ENCODE data around the gene SALL3. TPM values are rescaled to one million over a fixed set of nuclear protein-coding genes. Genes with fewer than 3 reads are reported as not detected.

The SALL3 gene
- total RNA-seq, 1 donor from 2014 or later: not detected

GRCh38 chr18:78945628-78946027 lies 34.0 kb upstream of the SALL3 start:
- TF ChIP-seq, protein P1, sequence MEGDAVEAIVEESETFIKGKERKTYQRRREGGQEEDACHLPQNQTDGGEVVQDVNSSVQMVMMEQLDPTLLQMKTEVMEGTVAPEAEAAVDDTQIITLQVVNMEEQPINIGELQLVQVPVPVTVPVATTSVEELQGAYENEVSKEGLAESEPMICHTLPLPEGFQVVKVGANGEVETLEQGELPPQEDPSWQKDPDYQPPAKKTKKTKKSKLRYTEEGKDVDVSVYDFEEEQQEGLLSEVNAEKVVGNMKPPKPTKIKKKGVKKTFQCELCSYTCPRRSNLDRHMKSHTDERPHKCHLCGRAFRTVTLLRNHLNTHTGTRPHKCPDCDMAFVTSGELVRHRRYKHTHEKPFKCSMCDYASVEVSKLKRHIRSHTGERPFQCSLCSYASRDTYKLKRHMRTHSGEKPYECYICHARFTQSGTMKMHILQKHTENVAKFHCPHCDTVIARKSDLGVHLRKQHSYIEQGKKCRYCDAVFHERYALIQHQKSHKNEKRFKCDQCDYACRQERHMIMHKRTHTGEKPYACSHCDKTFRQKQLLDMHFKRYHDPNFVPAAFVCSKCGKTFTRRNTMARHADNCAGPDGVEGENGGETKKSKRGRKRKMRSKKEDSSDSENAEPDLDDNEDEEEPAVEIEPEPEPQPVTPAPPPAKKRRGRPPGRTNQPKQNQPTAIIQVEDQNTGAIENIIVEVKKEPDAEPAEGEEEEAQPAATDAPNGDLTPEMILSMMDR (IDR thresholded peaks at IDR 0.05): no peak
- ChIA-PET CTCF (no interaction called here), POLR2A (no interaction called here)
- Mint-ChIP-seq H3K4me1 (no peaks in the 10 kb centered on the region), H3K27ac (no peak overlapping the region), H3K36me3 (ENCODE audit: low read depth) (no peaks in the 10 kb centered on the region), H3K27me3 (peaks cover 2% of the 10 kb centered on the region), H3K9me3 (no peaks in the 10 kb centered on the region), H3K4me3 (no peak overlapping the region)
- DNase-seq (no peak), ATAC-seq (ENCODE audit: low read depth) (no peak)
- intact Hi-C loops (cut with micrococcal nuclease): no loop called here

GRCh38 chr18:78947291-78947690 lies 32.3 kb upstream of the SALL3 start:
- DNase-seq (no peak), ATAC-seq (ENCODE audit: low read depth) (no peak)
- TF ChIP-seq, protein P1 (IDR thresholded peaks at IDR 0.05): no peak
- Mint-ChIP-seq H3K27me3 (peaks cover 2% of the 10 kb centered on the region), H3K27ac (no peak overlapping the region), H3K9me3 (peaks cover 4% of the 10 kb centered on the region), H3K4me1 (no peaks in the 10 kb centered on the region), H3K4me3 (no peak overlapping the region), H3K36me3 (ENCODE audit: low read depth) (no peaks in the 10 kb centered on the region)
- ChIA-PET POLR2A (no interaction called here), CTCF (no interaction called here)
- intact Hi-C loops (cut with micrococcal nuclease): no loop called here

DNA sequence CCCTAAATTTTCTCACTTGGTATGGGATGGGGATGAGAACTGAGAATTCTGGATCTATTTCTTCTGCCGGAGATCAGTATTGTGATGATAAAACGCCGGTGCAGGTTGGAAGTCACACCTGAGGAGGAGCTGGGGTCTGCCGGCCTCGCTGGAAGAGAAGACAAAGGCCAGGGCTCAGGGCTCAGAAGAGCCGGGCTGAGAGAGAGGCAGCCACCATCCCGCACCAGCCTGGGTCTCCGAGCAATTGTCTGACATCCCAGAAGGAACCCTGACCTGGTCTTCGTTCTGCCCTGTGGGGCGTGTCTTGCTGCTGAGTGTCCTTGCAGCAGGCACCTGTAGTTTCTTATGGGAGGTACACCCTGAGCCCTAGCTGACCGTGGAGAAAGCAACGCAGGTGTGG lies 31.4 kb upstream of the SALL3 start:
- ATAC-seq (ENCODE audit: low read depth) (no peak), DNase-seq (no peak)
- Mint-ChIP-seq H3K9me3 (peaks cover 4% of the 10 kb centered on the region), H3K4me1 (no peaks in the 10 kb centered on the region), H3K27me3 (peaks cover 2% of the 10 kb centered on the region), H3K4me3 (no peak overlapping the region), H3K27ac (no peak overlapping the region), H3K36me3 (ENCODE audit: low read depth) (no peaks in the 10 kb centered on the region)
- ChIA-PET POLR2A (no interaction called here), CTCF (no interaction called here)
- TF ChIP-seq, protein P1 (IDR thresholded peaks at IDR 0.05): no peak
- intact Hi-C loops (cut with micrococcal nuclease): no loop called here

GRCh38 chr18:78948707-78949106 lies 30.9 kb upstream of the SALL3 start:
- Mint-ChIP-seq H3K4me1 (no peaks in the 10 kb centered on the region), H3K27ac (no peak overlapping the region), H3K9me3 (peaks cover 4% of the 10 kb centered on the region), H3K4me3 (no peak overlapping the region), H3K36me3 (ENCODE audit: low read depth) (no peaks in the 10 kb centered on the region), H3K27me3 (peaks cover 2% of the 10 kb centered on the region)
- DNase-seq (no peak), ATAC-seq (ENCODE audit: low read depth) (no peak)
- ChIA-PET POLR2A (no interaction called here), CTCF (no interaction called here)
- intact Hi-C loops (cut with micrococcal nuclease): no loop called here
- TF ChIP-seq, protein P1 (IDR thresholded peaks at IDR 0.05): no peak

GRCh38 chr18:78949216-78949615 lies 30.4 kb upstream of the SALL3 start:
- DNase-seq: no peak
- H3K9me3 Mint-ChIP-seq: peaks cover 4% of the 10 kb centered on the region
- H3K27me3 Mint-ChIP-seq: peaks cover 2% of the 10 kb centered on the region
- intact Hi-C loops (cut with micrococcal nuclease): no loop called here
- H3K36me3 Mint-ChIP-seq (ENCODE audit: low read depth): no peaks in the 10 kb centered on the region
- POLR2A ChIA-PET: no interaction called here
- H3K4me3 Mint-ChIP-seq: no peak overlapping the region
- CTCF ChIA-PET: no interaction called here
- H3K4me1 Mint-ChIP-seq: no peaks in the 10 kb centered on the region
- TF ChIP-seq, protein P1 (IDR thresholded peaks at IDR 0.05): no peak
- H3K27ac Mint-ChIP-seq: no peak overlapping the region
- ATAC-seq (ENCODE audit: low read depth): no peak

Data from activated B cell treated with CpG ODN at 0.5 μM for 24 hours (primary cell).